ENCODE measurements around the gene ATP11B. TPM values are rescaled to one million over a fixed set of nuclear protein-coding genes. Genes with fewer than 3 reads are reported as not detected.

ATP11B gene
- polyA plus RNA-seq, 3 donors = 11.1 to 25.1 (median 13.5) TPM

- 93% methylated on average over 9 of the region's 13 CpGs for WGBS (ENCODE audit: insufficient coverage)
- Histone ChIP-seq H3K27ac (ENCODE audit: low read depth in 1 of 2, low read length in 2 of 2) (no peak overlapping the region), H2AFZ (ENCODE audit: insufficient read depth, low read depth, low read length, poor library complexity, severe bottlenecking) (no peak overlapping the region), H3K4me1 (ENCODE audit: control insufficient read depth in 1 of 2, insufficient read depth in 2 of 2, low read length in 2 of 2) (no peaks in the 10 kb centered on the region), H3K4me3 (replicated peaks in 1 of 3; ENCODE audit: low read depth in 2 of 3, low read length in 3 of 3) (no peak overlapping the region), H3K9ac (ENCODE audit: insufficient read depth, low read length, poor library complexity, severe bottlenecking) (no peak overlapping the region), H3K4me2 (replicated peaks; ENCODE audit: extremely low read depth, low read length, poor library complexity, severe bottlenecking) (no peak overlapping the region), H3K79me2 (ENCODE audit: insufficient read depth, low read length) (no peaks in the 10 kb centered on the region), H3K9me3 (replicated peaks in 1 of 2; ENCODE audit: control insufficient read depth in 1 of 2, insufficient read depth in 1 of 2, low read length in 2 of 2) (no peaks in the 10 kb centered on the region), H4K20me1 (ENCODE audit: insufficient read depth, low read length) (no peaks in the 10 kb centered on the region), H3K27me3 (ENCODE audit: control insufficient read depth in 2 of 2, insufficient read depth in 2 of 2, low read length in 2 of 2) (no peaks in the 10 kb centered on the region), H3K36me3 (replicated peaks in 1 of 2; ENCODE audit: control insufficient read depth in 1 of 2, insufficient read depth in 2 of 2, low read length in 2 of 2) (no peaks in the 10 kb centered on the region)
- H3K27me3 Mint-ChIP-seq (ENCODE audit: low read depth in 3 of 3) = peaks cover 1 to 10% (median 7%) of the 10 kb centered on the region in 3 donors
- H3K4me1 Mint-ChIP-seq = no peaks in the 10 kb centered on the region
- H3K36me3 Mint-ChIP-seq = no peaks in the 10 kb centered on the region
- peaks cover 0 to 5% (median 2%) of the 10 kb centered on the region in 7 donors for H3K9me3 Mint-ChIP-seq
- H3K27ac Mint-ChIP-seq = no peak overlapping the region
- no peak overlapping the region for H3K4me3 Mint-ChIP-seq
- DNase-seq = no peak
- intact Hi-C loops (cut with micrococcal nuclease) = no loop called here
- TF ChIP-seq CTCF (IDR thresholded peaks at IDR 0.05) = no peak
These were observed 32.6 kb upstream of the ATP11B start for GRCh38 chr3:182760576-182761164.

- Histone ChIP-seq H3K4me2 (replicated peaks; ENCODE audit: extremely low read depth, low read length, poor library complexity, severe bottlenecking) (no peak overlapping the region), H3K4me1 (ENCODE audit: control insufficient read depth in 1 of 2, insufficient read depth in 2 of 2, low read length in 2 of 2) (no peaks in the 10 kb centered on the region), H3K36me3 (replicated peaks in 1 of 2; ENCODE audit: control insufficient read depth in 1 of 2, insufficient read depth in 2 of 2, low read length in 2 of 2) (no peaks in the 10 kb centered on the region), H3K9ac (ENCODE audit: insufficient read depth, low read length, poor library complexity, severe bottlenecking) (no peak overlapping the region), H3K27ac (ENCODE audit: low read depth in 1 of 2, low read length in 2 of 2) (no peak overlapping the region), H3K4me3 (replicated peaks in 1 of 3; ENCODE audit: low read depth in 2 of 3, low read length in 3 of 3) (no peak overlapping the region), H4K20me1 (ENCODE audit: insufficient read depth, low read length) (no peaks in the 10 kb centered on the region), H3K79me2 (ENCODE audit: insufficient read depth, low read length) (no peaks in the 10 kb centered on the region), H2AFZ (ENCODE audit: insufficient read depth, low read depth, low read length, poor library complexity, severe bottlenecking) (no peak overlapping the region), H3K9me3 (replicated peaks in 1 of 2; ENCODE audit: control insufficient read depth in 1 of 2, insufficient read depth in 1 of 2, low read length in 2 of 2) (no peaks in the 10 kb centered on the region), H3K27me3 (ENCODE audit: control insufficient read depth in 2 of 2, insufficient read depth in 2 of 2, low read length in 2 of 2) (no peaks in the 10 kb centered on the region)
- peaks cover 0 to 4% (median 1%) of the 10 kb centered on the region in 3 donors for H3K27me3 Mint-ChIP-seq (ENCODE audit: low read depth in 3 of 3)
- no peak overlapping the region for H3K27ac Mint-ChIP-seq
- DNase-seq = no peak
- H3K36me3 Mint-ChIP-seq = no peaks in the 10 kb centered on the region
- intact Hi-C loops (cut with micrococcal nuclease) = no loop called here
- no peaks in the 10 kb centered on the region for H3K4me1 Mint-ChIP-seq
- peaks cover 0 to 5% (median 2%) of the 10 kb centered on the region in 7 donors for H3K9me3 Mint-ChIP-seq
- H3K4me3 Mint-ChIP-seq = no peak overlapping the region
- WGBS (ENCODE audit: insufficient coverage) = no CpG with 5 or more reads among the region's 2 CpGs
- TF ChIP-seq CTCF (IDR thresholded peaks at IDR 0.05) = no peak
These were observed 29.4 kb upstream of the ATP11B start for GRCh38 chr3:182763896-182764295.
